ENCODE results near the gene ANAPC4. TPM values are rescaled to one million over a fixed set of nuclear protein-coding genes. Genes with fewer than 3 reads are reported as not detected.

Gene ANAPC4
- total RNA-seq, 2 experiments from 2014 or later: 41.0 to 41.2 TPM

Other genes with a start within 250 kb of the ANAPC4 start
- 10 to 100 TPM; 15.1 to 15.2 TPM for gene SEPSECS, start 216.8 kb upstream of the ANAPC4 start, total RNA-seq
- gene PI4K2B, start 143.2 kb upstream of the ANAPC4 start, total RNA-seq: 10 to 100 TPM; 49.2 to 49.5 TPM
- 1 to 10 TPM; 8.4 TPM for gene ZCCHC4, start 64.5 kb upstream of the ANAPC4 start, total RNA-seq